Lung (tissue), 12 donors: Measurements from ENCODE around the gene MAST4. TPM values are rescaled to one million over a fixed set of nuclear protein-coding genes. Genes with fewer than 3 reads are reported as not detected.

ENCODE experiments used
- ATAC-seq: fragments of 200-7000 bp; cut with Tn5 transposase; one replicate; pipeline ENCODE4 v1.9.1; 2020; ENCODE audit warnings: moderate number of reproducible peaks; ENCODE audit not compliant: insufficient read depth, low FRiP score
- DNase-seq, 3 donors: peaks; one replicate each; pipeline ENCODE4 v3.0.0-alpha.2; 2013 to 2017
- H3K27ac ChIP-seq, 2 donors: one replicate each; pipeline ENCODE4 v1.5.1; 2013; ENCODE audit warnings: mild to moderate bottlenecking in 2 of 2, moderate library complexity in 2 of 2, control low read depth in 1 of 2, inconsistent platforms in 1 of 2, low read depth in 1 of 2, low read length in 1 of 2
- H3K27me3 ChIP-seq, 3 donors: one replicate each; pipeline ENCODE4 v1.5.1; 2013; ENCODE audit warnings: low read length in 2 of 3; ENCODE audit not compliant: control insufficient read depth in 3 of 3, insufficient read depth in 3 of 3
- H3K36me3 ChIP-seq, 4 donors: one replicate each; pipeline ENCODE4 v1.5.1; 2013; ENCODE audit warnings: low read length in 4 of 4, mild to moderate bottlenecking in 1 of 4, moderate library complexity in 1 of 4; ENCODE audit not compliant: control insufficient read depth in 4 of 4, insufficient read depth in 4 of 4
- H3K4me1 ChIP-seq, 5 donors: one replicate each; pipeline ENCODE4 v1.5.1; 2013; ENCODE audit warnings: low read length in 5 of 5, mild to moderate bottlenecking in 2 of 5, moderate library complexity in 1 of 5; ENCODE audit not compliant: control insufficient read depth in 5 of 5, insufficient read depth in 5 of 5
- H3K4me3 ChIP-seq: one replicate; pipeline ENCODE4 v1.5.1; 2013; ENCODE audit warnings: mild to moderate bottlenecking, control low read depth, moderate library complexity
- H3K9ac ChIP-seq, 2 donors: one replicate each; pipeline ENCODE4 v1.5.1; 2013; ENCODE audit warnings: low read length in 2 of 2, control low read depth in 1 of 2; ENCODE audit not compliant: insufficient read depth in 1 of 2
- H3K9me3 ChIP-seq, 4 donors: one replicate each; pipeline ENCODE4 v1.5.1; 2013; ENCODE audit warnings: low read length in 3 of 4, mild to moderate bottlenecking in 1 of 4, moderate library complexity in 1 of 4; ENCODE audit not compliant: control insufficient read depth in 4 of 4, insufficient read depth in 3 of 4
- CTCF ChIP-seq: IDR thresholded peaks from 2 replicates; pipeline ENCODE4 v1.5.1; 2012; ENCODE audit warnings: mild to moderate bottlenecking; ENCODE audit errors: control extremely low read depth, extremely low read depth
- WGBS, 2 donors: extraction: QIAGEN DNeasy Blood & Tissue Kit; methylation state at CpG; one replicate each; pipeline ENCODE4 v1.1.7; 2013; 5-methylcytosine and 5-hydroxymethylcytosine counted together
- polyA plus RNA-seq, 2 donors: library from polyadenylated mRNA; stranded (reverse); fragments of 200-250 nt; gene quantifications; one replicate each; pipeline ENCODE4 v1.2.1, GENCODE V29; 2013
- total RNA-seq, 2 donors: library from RNA; depleted of rRNA in 1 of 2; stranded (reverse); fragments of >200 nt in 1 of 2; gene quantifications; one replicate each; pipeline ENCODE4 v1.2.1, GENCODE V29; 2014 to 2021
- donor health status: control.
- donor health status: control.
- donor health status: Bipolar disorder and iron deficiency.
- donor health status: healthy.
- donor health status: DM: yes; HTN: yes; CAD: no.

Gene MAST4
- total and polyA plus RNA-seq, 4 donors, result 13.9 to 153 (median 46.2) TPM

GRCh38 chr5:67098656-67099055 is 502.5 kb downstream of the MAST4 start:
- Histone ChIP-seq H3K9ac (no peak overlapping the region), H3K4me3 (no peak overlapping the region), H3K27ac (no peak overlapping the region), H3K9me3 (no peaks in the 10 kb centered on the region), H3K27me3 (no peaks in the 10 kb centered on the region), H3K4me1 (peaks cover 2 to 57% (median 13%) of the 10 kb centered on the region in 5 donors), H3K36me3 (peaks cover 6 to 33% (median 18%) of the 10 kb centered on the region in 4 donors)
- ATAC-seq (no peak), DNase-seq (peak in 2 of 3 donors; percentile 64 to 69)
- no peak for TF ChIP-seq CTCF

- H3K4me3 ChIP-seq, result no peak overlapping the region
- no peak for ATAC-seq
- no peak overlapping the region for H3K27ac ChIP-seq
- H3K4me1 ChIP-seq, result peaks cover 0 to 43% (median 6%) of the 10 kb centered on the region in 5 donors
- no peak for DNase-seq
- no peak for TF ChIP-seq CTCF
- H3K9me3 ChIP-seq, result no peaks in the 10 kb centered on the region
- WGBS, 2 donors, result 90 to 92% methylated on average over 10 of the region's 10 CpGs
- no peaks in the 10 kb centered on the region for H3K27me3 ChIP-seq
- no peak overlapping the region for H3K9ac ChIP-seq
- peaks cover 6 to 45% (median 22%) of the 10 kb centered on the region in 4 donors for H3K36me3 ChIP-seq
These were observed 504.1 kb downstream of the MAST4 start for GRCh38 chr5:67100301-67100700.

- no peak for ATAC-seq
- H3K9ac ChIP-seq, result no peak overlapping the region
- H3K4me1 ChIP-seq, result peaks cover 0 to 26% (median 8%) of the 10 kb centered on the region in 5 donors
- H3K27ac ChIP-seq, result no peak overlapping the region
- no peaks in the 10 kb centered on the region for H3K27me3 ChIP-seq
- no peaks in the 10 kb centered on the region for H3K9me3 ChIP-seq
- 86 to 89% methylated on average over 4 of the region's 4 CpGs for WGBS, 2 donors
- H3K4me3 ChIP-seq, result no peak overlapping the region
- peaks cover 9 to 61% (median 34%) of the 10 kb centered on the region in 4 donors for H3K36me3 ChIP-seq
- DNase-seq, result no peak
- TF ChIP-seq CTCF, result no peak
These were observed 506.5 kb downstream of the MAST4 start for GRCh38 chr5:67102708-67103107.

GRCh38 chr5:67104859-67105258 is 508.7 kb downstream of the MAST4 start:
- DNase-seq (no peak), ATAC-seq (no peak)
- Histone ChIP-seq H3K9me3 (no peaks in the 10 kb centered on the region), H3K27ac (no peak overlapping the region), H3K27me3 (no peaks in the 10 kb centered on the region), H3K4me1 (peaks cover 0 to 6% (median 0%) of the 10 kb centered on the region in 5 donors), H3K9ac (no peak overlapping the region), H3K4me3 (no peak overlapping the region), H3K36me3 (peaks cover 9 to 65% (median 35%) of the 10 kb centered on the region in 4 donors)
- no peak for TF ChIP-seq CTCF
- WGBS, 2 donors, result 96 to 97% methylated on average over 1 of the region's 1 CpG
